Esophagus muscularis mucosa (tissue), 4 donors: ENCODE results near the gene GAS2. TPM values are rescaled to one million over a fixed set of nuclear protein-coding genes. Genes with fewer than 3 reads are reported as not detected.

Experiments used
- DNase-seq: peaks from one replicate; pipeline ENCODE4 v3.0.0-alpha.2; 2017; ENCODE audit errors: extremely low spot score
- H3K27ac ChIP-seq, 4 donors: fragments of 200-600 bp; sonication (generic); replicated peaks in 1 of 4; 1 replicate in 3 of 4; 2 replicates in 1 of 4; pipeline ENCODE4 v1.5.1; 2016 to 2019; ENCODE audit warnings: mild to moderate bottlenecking in 1 of 4
- H3K27me3 ChIP-seq, 4 donors: fragments of 200-600 bp; sonication (generic); one replicate each; pipeline versions ENCODE4 v1.5.1 to v1.6.0; 2016 to 2019
- H3K36me3 ChIP-seq, 4 donors: fragments of 200-600 bp; sonication (generic); one replicate each; pipeline ENCODE4 v1.5.1; 2016 to 2019
- H3K4me1 ChIP-seq, 4 donors: fragments of 200-600 bp; sonication (generic); one replicate each; pipeline ENCODE4 v1.5.1; 2016 to 2019
- H3K4me3 ChIP-seq, 4 donors: fragments of 200-600 bp; sonication (generic); 1 replicate in 2 of 4; 2 replicates in 2 of 4; pipeline ENCODE4 v1.5.1; 2016 to 2019; ENCODE audit warnings: mild to moderate bottlenecking in 4 of 4, moderate library complexity in 1 of 4
- H3K9me3 ChIP-seq, 4 donors: fragments of 200-600 bp; sonication (generic); 1 replicate in 3 of 4; 2 replicates in 1 of 4; pipeline ENCODE4 v1.5.1; 2016 to 2019
- CTCF ChIP-seq, 3 experiments: fragments of 200-600 bp in 2 of 3; fragments of 450-650 bp in 1 of 3; sonication (generic) in 2 of 3; IDR thresholded peaks; one replicate each; pipeline ENCODE4 v1.5.1; 2017 to 2019; ENCODE audit warnings: antibody characterized with exemption in 3 of 3, mild to moderate bottlenecking in 2 of 3, moderate library complexity in 1 of 3
- EP300 ChIP-seq: sonication (generic); formaldehyde crosslinking; IDR thresholded peaks from one replicate; pipeline ENCODE4 v1.6.1; 2017; ENCODE audit warnings: antibody characterized with exemption
- POLR2A ChIP-seq: fragments of 450-650 bp; IDR thresholded peaks from one replicate; pipeline ENCODE4 v1.6.1; 2017; ENCODE audit warnings: antibody characterized with exemption, moderate library complexity, mild to moderate bottlenecking, low read depth
- POLR2AphosphoS5 ChIP-seq, 2 donors: sonication (generic); formaldehyde crosslinking; IDR thresholded peaks; one replicate each; pipeline ENCODE4 v1.6.1; 2017; ENCODE audit warnings: antibody characterized with exemption in 2 of 2
- WGBS: methylation state at CpG from one replicate; pipeline ENCODE4 v1.1.5; 2018; 5-methylcytosine and 5-hydroxymethylcytosine counted together
- intact Hi-C: fragments of 100-400 bp; cut with DNase I; formaldehyde crosslinking; loops from one replicate; pipeline ENCODE4 v1.15.1; 2023
- total RNA-seq, 4 donors: library from RNA; depleted of rRNA; stranded (reverse); fragments of >200 nt; gene quantifications; one replicate each; pipeline versions ENCODE4 v1.1.0 to v1.2.1, GENCODE V29; 2016

Gene GAS2
- total RNA-seq, 4 donors from 2014 or later: 0.65 to 4.2 (median 1.4) TPM

GRCh38 chr11:22787551-22788162, 121.2 kb downstream of the GAS2 start:
- no peaks in the 10 kb centered on the region for H3K9me3 ChIP-seq
- H3K36me3 ChIP-seq: no peaks in the 10 kb centered on the region
- no peaks in the 10 kb centered on the region for H3K27me3 ChIP-seq
- peaks cover 0 to 3% (median 0%) of the 10 kb centered on the region in 4 donors for H3K4me1 ChIP-seq
- H3K4me3 ChIP-seq: no peak overlapping the region
- H3K27ac ChIP-seq: no peak overlapping the region
- TF ChIP-seq POLR2A: no peak
- peak; percentile 47 to 70 (median 70) for TF ChIP-seq CTCF (IDR thresholded peaks at IDR 0.05)
- no peak for TF ChIP-seq EP300
- intact Hi-C loops: loop anchor here (5.0 kb wide), 1 partner anchor 455 kb away; no protein-coding TSS in a partner anchor
- WGBS: 29% methylated on average over 9 of the region's 9 CpGs
- no peak for DNase-seq

GRCh38 chr11:22792497-22792896, 126.1 kb downstream of the GAS2 start:
- no peak for DNase-seq
- Histone ChIP-seq H3K36me3 (no peaks in the 10 kb centered on the region), H3K4me1 (peaks cover 0 to under 1% (median 0%) of the 10 kb centered on the region in 4 donors), H3K9me3 (no peaks in the 10 kb centered on the region), H3K4me3 (no peak overlapping the region), H3K27me3 (no peaks in the 10 kb centered on the region), H3K27ac (no peak overlapping the region)
- intact Hi-C loops: no loop called here
- WGBS: 12% methylated on average over 3 of the region's 3 CpGs
- TF ChIP-seq EP300: no peak
- TF ChIP-seq CTCF (IDR thresholded peaks at IDR 0.05): no peak
- TF ChIP-seq POLR2AphosphoS5 (IDR thresholded peaks at IDR 0.05): no peak
- TF ChIP-seq POLR2A: no peak

GRCh38 chr11:22795914-22796313, 129.5 kb downstream of the GAS2 start:
- Histone ChIP-seq H3K4me3 (no peak overlapping the region), H3K4me1 (no peaks in the 10 kb centered on the region), H3K36me3 (no peaks in the 10 kb centered on the region), H3K27ac (no peak overlapping the region), H3K27me3 (no peaks in the 10 kb centered on the region), H3K9me3 (no peaks in the 10 kb centered on the region)
- DNase-seq: no peak
- intact Hi-C loops: no loop called here
- 97% methylated on average over 1 of the region's 1 CpG for WGBS
- no peak for TF ChIP-seq EP300
- no peak for TF ChIP-seq CTCF (IDR thresholded peaks at IDR 0.05)
- TF ChIP-seq POLR2AphosphoS5 (IDR thresholded peaks at IDR 0.05): no peak
- no peak for TF ChIP-seq POLR2A

GRCh38 chr11:22797047-22797446, 130.6 kb downstream of the GAS2 start:
- intact Hi-C loops: no loop called here
- Histone ChIP-seq H3K36me3 (no peaks in the 10 kb centered on the region), H3K9me3 (no peaks in the 10 kb centered on the region), H3K27me3 (no peaks in the 10 kb centered on the region), H3K4me3 (no peak overlapping the region), H3K27ac (no peak overlapping the region), H3K4me1 (no peaks in the 10 kb centered on the region)
- WGBS: 91% methylated on average over 3 of the region's 3 CpGs
- no peak for TF ChIP-seq POLR2A
- no peak for TF ChIP-seq CTCF (IDR thresholded peaks at IDR 0.05)
- no peak for TF ChIP-seq EP300
- TF ChIP-seq POLR2AphosphoS5 (IDR thresholded peaks at IDR 0.05): no peak
- DNase-seq: no peak

- no peak overlapping the region for H3K27ac ChIP-seq
- no peak overlapping the region for H3K4me3 ChIP-seq
- H3K4me1 ChIP-seq: no peaks in the 10 kb centered on the region
- no peak for DNase-seq
- WGBS: 71% methylated on average over 1 of the region's 1 CpG
- no peaks in the 10 kb centered on the region for H3K9me3 ChIP-seq
- H3K36me3 ChIP-seq: no peaks in the 10 kb centered on the region
- intact Hi-C loops: no loop called here
- no peaks in the 10 kb centered on the region for H3K27me3 ChIP-seq
- TF ChIP-seq POLR2AphosphoS5 (IDR thresholded peaks at IDR 0.05) (no peak), POLR2A (no peak), CTCF (IDR thresholded peaks at IDR 0.05) (no peak), EP300 (no peak)
Measured at GRCh38 chr11:22798901-22799300, 132.5 kb downstream of the GAS2 start.
